Measurements from ENCODE around the gene RAP2C. TPM values are rescaled to one million over a fixed set of nuclear protein-coding genes. Genes with fewer than 3 reads are reported as not detected.

RAP2C gene
- total and polyA plus RNA-seq, 2 experiments from 2014 or later = 14.5 to 25.0 TPM

GRCh38 chrX:132204629-132205028 is 14.6 kb downstream of the RAP2C start:
- Histone ChIP-seq H2AFZ (no peak overlapping the region), H3K27ac (ENCODE audit: low read depth) (no peak overlapping the region), H3K36me3 (ENCODE audit: insufficient read depth) (no peaks in the 10 kb centered on the region), H3K4me1 (ENCODE audit: insufficient read depth) (0 out of 2 replicates have a peak, but pooled peaks cover 4% of the 10 kb centered on the region), H3K4me2 (no peak overlapping the region), H3K27me3 (ENCODE audit: insufficient read depth) (no peaks in the 10 kb centered on the region), H3F3A (replicated peaks; ENCODE audit: low read depth) (no peaks in the 10 kb centered on the region), H3K9me2 (ENCODE audit: insufficient read depth) (no peaks in the 10 kb centered on the region), H4K20me1 (replicated peaks; ENCODE audit: insufficient read depth) (0 out of 2 replicates have a peak, but pooled peaks cover 2% of the 10 kb centered on the region), H3K79me2 (replicated peaks; ENCODE audit: insufficient read depth) (no peaks in the 10 kb centered on the region), H3K4me3 (no peak overlapping the region)
- ATAC-seq = no peak
- Mint-ChIP-seq H3K27me3 (ENCODE audit: insufficient read depth, low read depth, poor library complexity) (peaks cover 1% of the 10 kb centered on the region), H3K4me1 (peaks cover 7% of the 10 kb centered on the region), H3K36me3 (ENCODE audit: low read depth) (peaks cover 9% of the 10 kb centered on the region; the same call in 2 of the 3 replicates), H3K27ac (no peak overlapping the region), H3K4me3 (no peak overlapping the region), H3K9me3 (no peaks in the 10 kb centered on the region)
- no peak for TF ChIP-seq ZNF114 (CRISPR knock-in tag; IDR thresholded peaks at IDR 0.05)
- no peak for TF ChIP-seq EZH2phosphoT487 (IDR thresholded peaks at IDR 0.05; ENCODE audit: unreplicated experiment)
- no peak for TF ChIP-seq POLR2AphosphoS5 (IDR thresholded peaks at IDR 0.05; ENCODE audit: low read depth)
- no peak for TF ChIP-seq NANOG (IDR thresholded peaks at IDR 0.05; ENCODE audit: borderline replicate concordance)
- no peak for TF ChIP-seq ZNF462 (CRISPR knock-in tag; IDR thresholded peaks at IDR 0.05)
- TF ChIP-seq JUNB (IDR thresholded peaks at IDR 0.05; ENCODE audit: unreplicated experiment) = no peak
- TF ChIP-seq EZH2 (IDR thresholded peaks at IDR 0.05; ENCODE audit: low read depth, unreplicated experiment) = no peak
- no peak for TF ChIP-seq STAT1 (IDR thresholded peaks at IDR 0.05; ENCODE audit: unreplicated experiment)
- no peak for TF ChIP-seq REST (IDR thresholded peaks at IDR 0.05; ENCODE audit: unreplicated experiment)
- DNase-seq (ENCODE audit: low spot score) = no peak

All from GM23338 (cell line).